ENCODE results near the gene TREH.

GRCh38 chr11:118714816-118715215, 35.4 kb upstream of the TREH start:
- TF ChIP-seq CTCF (IDR thresholded peaks at IDR 0.05; ENCODE audit: low read length) (no peak), EZH2 (optimal IDR thresholded peaks at IDR 0.05; ENCODE audit: low read depth, low read length) (no peak), EZH2phosphoT487 (IDR thresholded peaks at IDR 0.05; ENCODE audit: low read length) (no peak)
